Prostate gland (tissue), 2 donors: ENCODE results near the gene PCIF1. TPM values are rescaled to one million over a fixed set of nuclear protein-coding genes. Genes with fewer than 3 reads are reported as not detected.

Experiments
- DNase-seq: peaks from one replicate; pipeline ENCODE4 v3.0.0-alpha.2; 2019; ENCODE audit warnings: low spot score
- H3K27ac ChIP-seq, 2 donors: fragments of 200-600 bp; sonication (generic); 2 replicates each; pipeline ENCODE4 v1.5.1; 2017 to 2019
- H3K27me3 ChIP-seq: fragments of 200-600 bp; sonication (generic); replicated peaks from 2 replicates; pipeline ENCODE4 v1.5.1; 2019; ENCODE audit not compliant: insufficient read depth
- H3K36me3 ChIP-seq, 2 donors: fragments of 200-600 bp; sonication (generic); 1 replicate in 1 of 2; 2 replicates in 1 of 2; pipeline versions ENCODE4 v1.5.1 to v1.8.1; 2017 to 2019
- H3K4me1 ChIP-seq: fragments of 200-600 bp; sonication (generic); replicated peaks from 2 replicates; pipeline ENCODE4 v1.5.1; 2019
- H3K4me3 ChIP-seq, 2 donors: fragments of 200-600 bp; sonication (generic); 2 replicates each; pipeline ENCODE4 v1.5.1; 2017 to 2019
- H3K9me3 ChIP-seq: fragments of 200-600 bp; sonication (generic); 2 replicates; pipeline ENCODE4 v1.5.1; 2017
- POLR2A ChIP-seq: fragments of 450-650 bp; IDR thresholded peaks from one replicate; pipeline ENCODE4 v1.6.1; 2016; ENCODE audit warnings: antibody characterized with exemption, mild to moderate bottlenecking
- POLR2AphosphoS5 ChIP-seq: sonication (generic); formaldehyde crosslinking; IDR thresholded peaks from one replicate; pipeline ENCODE4 v1.6.1; 2017; ENCODE audit warnings: antibody characterized with exemption
- WGBS: methylation state at CpG from one replicate; pipeline ENCODE4 v1.1.5; 2018; 5-methylcytosine and 5-hydroxymethylcytosine counted together
- intact Hi-C: fragments of 100-400 bp; cut with DNase I; formaldehyde crosslinking; loops from one replicate; pipeline ENCODE4 v1.14.2; 2022
- total RNA-seq, 2 donors: library from RNA; depleted of rRNA; stranded (reverse); fragments of >200 nt; gene quantifications; one replicate each; pipeline ENCODE4 v1.1.0, GENCODE V29; 2016
- TF ChIP-seq, protein P1 (sequence below), 4 experiments: fragments of 200-600 bp in 2 of 4; fragments of 450-650 bp in 2 of 4; sonication (generic) in 2 of 4; IDR thresholded peaks; 1 replicate in 3 of 4; 2 replicates in 1 of 4; pipeline ENCODE4 v1.5.1; 2016 to 2019; ENCODE audit warnings: antibody characterized with exemption in 4 of 4, mild to moderate bottlenecking in 2 of 4, moderate library complexity in 2 of 4

The PCIF1 gene
- total RNA-seq, 2 donors from 2014 or later = 39.8 to 54.9 TPM

DNA sequence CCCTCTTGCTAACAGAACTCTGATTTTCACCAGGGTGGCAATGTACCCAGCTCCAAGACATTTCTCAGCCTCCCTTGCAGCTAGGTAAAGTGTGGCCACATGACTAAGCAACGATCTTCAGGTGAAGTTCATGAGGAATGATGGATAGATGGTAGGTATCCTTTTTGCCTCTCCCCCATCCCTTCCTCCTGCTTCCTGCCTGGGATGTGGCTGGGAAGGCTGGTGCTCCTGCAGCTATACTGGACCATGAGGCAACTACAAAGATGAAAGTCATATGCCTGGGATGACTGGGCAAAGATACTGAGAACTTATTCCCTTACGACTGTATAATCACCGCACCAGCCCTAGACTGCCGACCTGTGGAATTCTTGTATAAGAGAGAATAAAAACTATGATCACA, 24.1 kb downstream of the PCIF1 start:
- DNase-seq = no peak

DNA sequence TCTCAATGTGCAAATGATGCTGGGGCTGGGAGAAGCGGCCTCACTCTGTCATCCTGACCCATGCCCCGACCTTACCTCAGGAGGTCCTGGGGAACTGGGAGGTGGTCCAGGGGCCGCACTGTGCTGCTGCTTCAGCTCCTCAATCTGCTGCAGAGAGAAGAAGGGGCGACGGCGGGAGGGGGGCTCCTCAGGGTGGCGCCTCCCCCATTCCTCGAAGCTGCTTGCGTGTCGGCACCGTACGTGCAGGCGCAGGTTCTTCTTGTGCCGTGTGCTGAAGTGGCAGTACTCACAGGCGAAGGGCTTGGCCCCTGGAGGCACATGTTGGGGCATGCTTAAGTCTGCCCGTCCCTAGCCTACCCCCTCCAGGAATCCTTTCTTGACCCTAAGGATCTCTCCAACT, 24.6 kb downstream of the PCIF1 start:
- 91% methylated on average over 16 of the region's 16 CpGs for WGBS
- no peak for TF ChIP-seq POLR2A
- TF ChIP-seq, protein P1, sequence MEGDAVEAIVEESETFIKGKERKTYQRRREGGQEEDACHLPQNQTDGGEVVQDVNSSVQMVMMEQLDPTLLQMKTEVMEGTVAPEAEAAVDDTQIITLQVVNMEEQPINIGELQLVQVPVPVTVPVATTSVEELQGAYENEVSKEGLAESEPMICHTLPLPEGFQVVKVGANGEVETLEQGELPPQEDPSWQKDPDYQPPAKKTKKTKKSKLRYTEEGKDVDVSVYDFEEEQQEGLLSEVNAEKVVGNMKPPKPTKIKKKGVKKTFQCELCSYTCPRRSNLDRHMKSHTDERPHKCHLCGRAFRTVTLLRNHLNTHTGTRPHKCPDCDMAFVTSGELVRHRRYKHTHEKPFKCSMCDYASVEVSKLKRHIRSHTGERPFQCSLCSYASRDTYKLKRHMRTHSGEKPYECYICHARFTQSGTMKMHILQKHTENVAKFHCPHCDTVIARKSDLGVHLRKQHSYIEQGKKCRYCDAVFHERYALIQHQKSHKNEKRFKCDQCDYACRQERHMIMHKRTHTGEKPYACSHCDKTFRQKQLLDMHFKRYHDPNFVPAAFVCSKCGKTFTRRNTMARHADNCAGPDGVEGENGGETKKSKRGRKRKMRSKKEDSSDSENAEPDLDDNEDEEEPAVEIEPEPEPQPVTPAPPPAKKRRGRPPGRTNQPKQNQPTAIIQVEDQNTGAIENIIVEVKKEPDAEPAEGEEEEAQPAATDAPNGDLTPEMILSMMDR (IDR thresholded peaks at IDR 0.05) = no peak
- TF ChIP-seq POLR2AphosphoS5 = no peak
- no peaks in the 10 kb centered on the region for H3K27me3 ChIP-seq
- intact Hi-C loops = no loop called here
- H3K27ac ChIP-seq = no peak overlapping the region
- H3K36me3 ChIP-seq = peaks cover 9 to 54% of the 10 kb centered on the region in 2 donors
- no peak overlapping the region for H3K4me3 ChIP-seq
- DNase-seq = no peak
- H3K9me3 ChIP-seq = no peaks in the 10 kb centered on the region
- H3K4me1 ChIP-seq = no peaks in the 10 kb centered on the region

More for the DNA sequence above, 24.1 kb downstream of the PCIF1 start:
- no peaks in the 10 kb centered on the region for H3K27me3 ChIP-seq
- H3K4me3 ChIP-seq = no peak overlapping the region
- intact Hi-C loops = no loop called here
- H3K36me3 ChIP-seq = peaks cover 9 to 49% of the 10 kb centered on the region in 2 donors
- no peaks in the 10 kb centered on the region for H3K4me1 ChIP-seq
- WGBS = 98% methylated on average over 4 of the region's 4 CpGs
- TF ChIP-seq POLR2A (no peak), POLR2AphosphoS5 (no peak)
- TF ChIP-seq, protein P1 (IDR thresholded peaks at IDR 0.05) = no peak
- no peaks in the 10 kb centered on the region for H3K9me3 ChIP-seq
- H3K27ac ChIP-seq = no peak overlapping the region

DNA sequence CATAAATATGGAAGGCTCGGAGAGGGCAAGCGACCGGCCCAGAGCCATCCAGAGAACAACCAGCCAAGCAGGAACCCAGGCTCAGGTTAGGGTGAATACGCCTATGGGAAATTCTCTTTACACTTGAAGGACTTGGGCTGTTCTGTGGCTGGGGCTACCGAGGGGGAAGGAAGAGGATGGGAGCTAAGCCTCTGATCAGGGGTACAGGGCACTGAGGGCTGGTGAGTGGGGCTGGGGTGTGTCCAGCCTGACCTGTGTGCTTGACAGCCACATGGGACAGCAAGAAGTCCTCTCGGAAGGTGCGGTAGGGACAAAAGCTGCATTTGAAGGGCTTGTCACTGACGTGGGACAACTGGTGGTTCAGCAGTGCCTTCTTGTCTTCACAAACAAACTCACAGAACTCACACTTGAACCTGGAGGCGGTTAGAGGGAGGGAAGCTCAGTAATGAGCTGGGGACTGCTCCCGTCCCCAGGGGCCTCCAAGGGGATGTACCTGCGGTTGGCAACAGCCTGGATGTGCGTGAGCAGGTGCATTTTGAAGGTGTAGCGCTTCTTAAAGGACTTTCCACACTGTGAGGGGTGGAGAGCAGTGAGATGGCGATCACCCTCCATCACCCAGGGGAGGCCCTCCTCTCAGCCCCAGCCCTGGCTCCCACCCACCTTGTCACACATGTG, 25.6 kb downstream of the PCIF1 start:
- Histone ChIP-seq H3K4me1 (no peaks in the 10 kb centered on the region), H3K4me3 (no peak overlapping the region), H3K9me3 (no peaks in the 10 kb centered on the region), H3K27me3 (no peaks in the 10 kb centered on the region), H3K36me3 (peaks cover 9 to 56% of the 10 kb centered on the region in 2 donors), H3K27ac (no peak overlapping the region)
- 97% methylated on average over 14 of the region's 14 CpGs for WGBS
- intact Hi-C loops = loop anchor here (10.0 kb wide), 1 partner anchor 65 kb away; the partner anchor contains the start of genes CTSA and NEURL2
- TF ChIP-seq POLR2A = no peak
- TF ChIP-seq, protein P1 (IDR thresholded peaks at IDR 0.05) = no peak
- no peak for TF ChIP-seq POLR2AphosphoS5
- no peak for DNase-seq

DNA sequence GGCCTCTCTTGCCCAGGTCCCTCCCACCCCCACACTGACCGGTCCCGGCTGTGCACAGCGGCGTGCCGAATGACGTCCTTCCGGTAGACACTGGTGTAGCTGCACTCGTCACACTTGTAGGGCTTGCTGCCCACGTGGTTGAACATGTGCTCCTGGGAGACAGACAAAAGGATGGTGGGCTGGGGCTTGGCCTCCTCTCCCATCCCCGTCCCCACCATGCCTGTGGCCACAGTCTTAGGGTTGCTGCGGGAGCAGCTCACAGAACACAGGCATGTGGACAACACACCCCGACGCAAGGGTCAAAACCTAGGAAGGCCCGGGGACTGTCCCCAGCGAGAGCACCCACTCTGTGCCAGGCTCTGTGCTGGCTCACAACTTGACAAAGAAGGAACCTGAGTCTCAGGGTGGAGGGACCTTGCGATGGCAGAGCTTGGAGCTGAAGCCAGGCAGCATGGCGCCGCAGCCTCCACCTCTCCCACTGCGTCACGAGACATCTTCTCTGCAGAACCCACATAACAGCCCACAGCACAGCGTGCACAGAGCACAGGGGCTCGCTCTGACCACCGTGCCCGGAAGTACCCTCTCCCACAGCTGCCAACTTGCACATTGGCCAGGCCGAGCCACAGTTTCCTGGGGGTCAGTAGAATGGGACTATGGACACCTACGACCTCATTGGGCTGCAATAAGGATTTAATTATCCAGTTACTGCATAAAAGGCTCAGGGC, 27.7 kb downstream of the PCIF1 start:
- no peaks in the 10 kb centered on the region for H3K4me1 ChIP-seq
- TF ChIP-seq POLR2A (no peak), POLR2AphosphoS5 (no peak)
- TF ChIP-seq, protein P1 (IDR thresholded peaks at IDR 0.05) = no peak
- DNase-seq = no peak
- intact Hi-C loops = loop anchor here (10.0 kb wide), 1 partner anchor 67 kb away; the partner anchor contains the start of genes CTSA and NEURL2
- no peak overlapping the region for H3K27ac ChIP-seq
- H3K4me3 ChIP-seq = no peak overlapping the region
- H3K36me3 ChIP-seq = peaks cover 9 to 52% of the 10 kb centered on the region in 2 donors
- H3K9me3 ChIP-seq = no peaks in the 10 kb centered on the region
- 94% methylated on average over 18 of the region's 26 CpGs for WGBS
- H3K27me3 ChIP-seq = no peaks in the 10 kb centered on the region
